ENCODE results near the gene MOSMO.

The MOSMO gene

DNA sequence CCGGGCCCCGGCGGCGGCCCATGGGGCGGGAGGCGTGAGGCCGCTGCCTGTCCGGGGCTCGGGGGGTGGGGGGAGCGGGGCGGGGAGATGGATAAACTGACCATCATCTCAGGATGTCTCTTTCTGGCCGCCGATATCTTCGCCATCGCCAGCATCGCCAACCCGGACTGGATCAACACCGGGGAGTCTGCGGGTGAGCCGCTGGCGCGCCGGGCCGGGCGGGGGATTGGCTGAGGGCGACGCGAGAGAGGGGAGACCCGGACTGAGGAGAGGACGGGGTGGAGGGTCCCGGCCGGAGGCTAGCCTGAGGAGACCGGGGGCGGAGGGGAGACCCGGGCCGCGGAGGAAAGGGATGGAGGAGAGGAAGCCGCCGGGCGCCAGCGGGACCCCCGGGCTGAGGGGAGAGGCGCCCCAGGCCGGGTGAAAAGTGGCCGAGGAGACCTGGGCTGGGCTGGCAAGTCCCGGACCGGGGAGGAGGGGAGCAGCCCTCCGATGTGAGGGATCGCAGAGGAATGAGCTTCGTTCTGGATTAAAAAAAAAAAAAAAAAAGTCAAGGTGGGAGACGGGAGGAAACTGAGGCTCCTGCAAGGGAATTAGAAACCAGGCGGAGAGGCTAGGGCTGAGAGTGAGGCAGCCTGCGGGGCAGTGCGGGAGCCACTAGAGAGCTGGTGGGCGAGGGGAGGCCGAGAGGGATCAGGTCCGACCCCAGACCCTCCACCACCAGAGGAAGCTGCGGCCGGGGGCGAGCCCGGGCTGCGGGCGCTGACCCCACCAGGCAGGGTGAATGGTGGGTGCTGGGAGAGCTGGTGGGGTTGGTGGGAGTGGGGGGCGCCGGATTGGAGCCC lies 526 bp downstream of the MOSMO start:
- Histone ChIP-seq H3K27ac (ENCODE audit: insufficient read depth in 1 of 2, low read depth in 1 of 2, low read length in 2 of 2, poor library complexity in 1 of 2, severe bottlenecking in 2 of 2) (peak overlapping the region in 1 of 2 experiments; percentile 58), H3K36me3 (ENCODE audit: control insufficient read depth in 4 of 4, insufficient read depth in 4 of 4, low read length in 3 of 4) (no peaks in the 10 kb centered on the region), H3K9me3 (ENCODE audit: control extremely low read depth in 1 of 5, control insufficient read depth in 4 of 5, insufficient read depth in 2 of 5, low read depth in 1 of 5, low read length in 4 of 5) (no peaks in the 10 kb centered on the region), H3K27me3 (replicated peaks in 2 of 5; ENCODE audit: control insufficient read depth in 4 of 5, insufficient read depth in 5 of 5, low read length in 4 of 5) (peaks cover 0 to 2% (median 0%) of the 10 kb centered on the region in 5 experiments), H3K4me1 (ENCODE audit: control extremely low read depth in 1 of 4, control insufficient read depth in 4 of 4, insufficient read depth in 4 of 4, low read length in 3 of 4) (peaks cover 4 to 21% (median 17%) of the 10 kb centered on the region in 4 experiments), H3K4me3 (ENCODE audit: control insufficient read depth in 1 of 7, extremely low read depth in 1 of 7, insufficient read depth in 4 of 7, low read depth in 2 of 7, low read length in 6 of 7) (peak overlapping the region; percentile 77 to 86 (median 84))
- DNase-seq = peak in 2 of 3 donors; percentile 24 to 46
- 0% methylated on average over 47 of the region's 65 CpGs for WGBS (ENCODE audit: insufficient coverage)
- POLR2A ChIA-PET = interaction anchor here (1.3 kb wide), 1 partner anchor 180 kb away, joined by 5 read pairs; no protein-coding TSS in a partner anchor
- CTCF ChIA-PET = interaction anchor here (1.0 to 13.7 kb wide), 8 partner anchors 9 to 70 kb away, joined by 3 to 181 read pairs (median 5); no protein-coding TSS in a partner anchor

DNA sequence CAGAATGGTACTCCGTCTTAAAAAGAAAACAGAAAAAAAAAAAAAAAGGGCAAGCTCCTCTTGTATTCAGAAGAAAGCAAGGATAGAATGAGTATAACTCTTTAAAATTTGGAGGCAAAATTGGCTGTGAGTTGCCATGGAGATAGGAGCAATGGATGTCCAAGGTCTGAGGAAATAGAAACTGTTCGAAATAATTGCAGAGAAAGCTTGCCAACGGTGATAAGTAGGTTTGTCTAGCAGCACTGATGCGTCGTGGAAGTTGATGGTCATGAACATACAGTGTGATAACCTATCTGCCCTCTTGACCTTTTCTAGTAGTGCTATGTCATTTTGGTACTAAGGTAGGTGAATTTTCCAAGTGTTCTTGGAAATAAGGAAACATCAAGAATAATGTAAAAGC lies 3.0 kb downstream of the MOSMO start:
- ChIA-PET POLR2A (no interaction called here), CTCF (interaction anchor here (3.6 kb wide), 1 partner anchor 178 kb away, joined by 9 read pairs; no protein-coding TSS in a partner anchor)
- Histone ChIP-seq H3K36me3 (ENCODE audit: control insufficient read depth in 4 of 4, insufficient read depth in 4 of 4, low read length in 3 of 4) (no peaks in the 10 kb centered on the region), H3K27me3 (replicated peaks in 2 of 5; ENCODE audit: control insufficient read depth in 4 of 5, insufficient read depth in 5 of 5, low read length in 4 of 5) (no peaks in the 10 kb centered on the region), H3K27ac (ENCODE audit: insufficient read depth in 1 of 2, low read depth in 1 of 2, low read length in 2 of 2, poor library complexity in 1 of 2, severe bottlenecking in 2 of 2) (no peak overlapping the region), H3K4me1 (ENCODE audit: control extremely low read depth in 1 of 4, control insufficient read depth in 4 of 4, insufficient read depth in 4 of 4, low read length in 3 of 4) (peaks cover 4 to 23% (median 18%) of the 10 kb centered on the region in 4 experiments), H3K4me3 (ENCODE audit: control insufficient read depth in 1 of 7, extremely low read depth in 1 of 7, insufficient read depth in 4 of 7, low read depth in 2 of 7, low read length in 6 of 7) (no peak overlapping the region), H3K9me3 (ENCODE audit: control extremely low read depth in 1 of 5, control insufficient read depth in 4 of 5, insufficient read depth in 2 of 5, low read depth in 1 of 5, low read length in 4 of 5) (no peaks in the 10 kb centered on the region)
- 89% methylated on average over 2 of the region's 5 CpGs for WGBS (ENCODE audit: insufficient coverage)
- DNase-seq = no peak

DNA sequence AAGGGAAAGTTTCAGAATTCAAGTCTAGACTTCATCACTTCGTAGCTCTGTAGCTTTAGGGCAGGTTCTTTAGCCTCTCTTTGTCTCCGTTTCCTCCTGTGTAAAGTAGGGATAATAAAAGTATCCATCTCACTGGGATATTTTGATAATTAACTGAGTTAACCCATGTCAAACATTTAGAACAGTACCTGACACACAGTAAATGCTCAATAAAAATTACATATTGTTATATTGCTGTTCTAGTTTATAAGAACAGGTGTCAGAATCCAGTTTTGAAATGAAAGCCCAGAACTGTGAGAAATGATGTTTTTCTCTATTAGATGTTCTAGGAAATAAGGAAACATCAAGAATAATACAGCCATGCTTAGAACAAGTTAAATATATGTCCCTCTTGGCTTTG lies 4.3 kb downstream of the MOSMO start:
- Histone ChIP-seq H3K27me3 (replicated peaks in 2 of 5; ENCODE audit: control insufficient read depth in 4 of 5, insufficient read depth in 5 of 5, low read length in 4 of 5) (no peaks in the 10 kb centered on the region), H3K27ac (ENCODE audit: insufficient read depth in 1 of 2, low read depth in 1 of 2, low read length in 2 of 2, poor library complexity in 1 of 2, severe bottlenecking in 2 of 2) (no peak overlapping the region), H3K9me3 (ENCODE audit: control extremely low read depth in 1 of 5, control insufficient read depth in 4 of 5, insufficient read depth in 2 of 5, low read depth in 1 of 5, low read length in 4 of 5) (no peaks in the 10 kb centered on the region), H3K36me3 (ENCODE audit: control insufficient read depth in 4 of 4, insufficient read depth in 4 of 4, low read length in 3 of 4) (no peaks in the 10 kb centered on the region), H3K4me1 (ENCODE audit: control extremely low read depth in 1 of 4, control insufficient read depth in 4 of 4, insufficient read depth in 4 of 4, low read length in 3 of 4) (peaks cover 0 to 16% (median 12%) of the 10 kb centered on the region in 4 experiments), H3K4me3 (ENCODE audit: control insufficient read depth in 1 of 7, extremely low read depth in 1 of 7, insufficient read depth in 4 of 7, low read depth in 2 of 7, low read length in 6 of 7) (no peak overlapping the region)
- no peak for DNase-seq
- ChIA-PET CTCF (interaction anchor here (1.2 to 3.6 kb wide), 3 partner anchors 10 to 177 kb away, joined by 6 to 9 read pairs (median 7); no protein-coding TSS in a partner anchor), POLR2A (no interaction called here)
- no CpG with 5 or more reads among the region's 2 CpGs for WGBS (ENCODE audit: insufficient coverage)

DNA sequence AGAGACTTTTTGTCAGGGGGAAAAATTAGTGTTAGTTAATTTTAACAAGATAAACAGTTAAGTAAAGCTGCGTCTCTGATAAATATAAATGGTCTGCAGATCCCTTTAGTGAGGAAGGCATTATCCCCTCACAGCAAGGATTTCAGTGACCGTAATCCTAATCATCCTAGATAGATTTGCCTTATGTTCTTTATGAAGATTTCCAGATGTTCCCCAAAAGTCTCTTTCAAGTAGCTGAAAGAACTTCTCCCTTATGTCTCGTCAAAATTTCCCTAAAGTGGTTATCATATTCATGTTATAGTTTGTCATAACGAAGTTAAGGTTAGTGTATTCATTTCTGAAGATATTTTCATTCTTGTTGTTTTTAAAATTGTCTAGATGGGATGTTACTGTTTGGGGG lies 5.6 kb downstream of the MOSMO start:
- Histone ChIP-seq H3K27me3 (replicated peaks in 2 of 5; ENCODE audit: control insufficient read depth in 4 of 5, insufficient read depth in 5 of 5, low read length in 4 of 5) (no peaks in the 10 kb centered on the region), H3K36me3 (ENCODE audit: control insufficient read depth in 4 of 4, insufficient read depth in 4 of 4, low read length in 3 of 4) (no peaks in the 10 kb centered on the region), H3K9me3 (ENCODE audit: control extremely low read depth in 1 of 5, control insufficient read depth in 4 of 5, insufficient read depth in 2 of 5, low read depth in 1 of 5, low read length in 4 of 5) (no peaks in the 10 kb centered on the region), H3K4me1 (ENCODE audit: control extremely low read depth in 1 of 4, control insufficient read depth in 4 of 4, insufficient read depth in 4 of 4, low read length in 3 of 4) (peaks cover 0 to 13% (median 9%) of the 10 kb centered on the region in 4 experiments), H3K27ac (ENCODE audit: insufficient read depth in 1 of 2, low read depth in 1 of 2, low read length in 2 of 2, poor library complexity in 1 of 2, severe bottlenecking in 2 of 2) (no peak overlapping the region), H3K4me3 (ENCODE audit: control insufficient read depth in 1 of 7, extremely low read depth in 1 of 7, insufficient read depth in 4 of 7, low read depth in 2 of 7, low read length in 6 of 7) (no peak overlapping the region)
- DNase-seq = no peak
- ChIA-PET POLR2A (no interaction called here), CTCF (interaction anchor here (3.6 kb wide), 1 partner anchor 175 kb away, joined by 9 read pairs; no protein-coding TSS in a partner anchor)
- WGBS (ENCODE audit: insufficient coverage) = 100% methylated on average over 2 of the region's 4 CpGs

DNA sequence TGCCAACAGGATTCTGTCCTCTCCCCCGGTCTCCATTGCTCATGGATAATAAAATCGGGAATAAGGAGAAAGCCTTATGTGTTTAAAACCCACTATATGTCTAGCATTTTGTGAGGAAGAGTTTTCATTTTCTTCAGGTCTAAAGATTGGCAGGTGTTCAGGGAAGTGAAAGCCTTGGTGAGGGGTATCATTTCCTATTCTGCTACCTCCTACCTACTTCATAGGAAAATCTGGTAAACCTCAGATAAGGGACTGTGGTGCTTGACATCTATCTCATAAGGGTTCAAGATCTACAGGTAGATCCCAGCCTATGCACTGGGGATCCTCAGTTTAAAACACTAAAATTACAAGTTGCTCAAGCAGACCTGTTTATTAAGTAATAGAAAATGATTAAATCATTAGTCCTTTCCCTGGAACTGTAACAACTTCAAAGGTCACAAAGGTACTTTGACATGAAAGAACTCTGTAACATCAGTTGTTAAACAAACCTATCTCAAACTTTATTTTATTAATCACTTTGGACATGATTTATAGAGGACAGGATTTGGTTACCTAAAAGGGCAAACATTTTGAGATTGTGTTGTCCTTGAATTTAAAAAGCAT lies 6.5 kb downstream of the MOSMO start:
- Histone ChIP-seq H3K4me3 (ENCODE audit: control insufficient read depth in 1 of 7, extremely low read depth in 1 of 7, insufficient read depth in 4 of 7, low read depth in 2 of 7, low read length in 6 of 7) (no peak overlapping the region), H3K9me3 (ENCODE audit: control extremely low read depth in 1 of 5, control insufficient read depth in 4 of 5, insufficient read depth in 2 of 5, low read depth in 1 of 5, low read length in 4 of 5) (no peaks in the 10 kb centered on the region), H3K27me3 (replicated peaks in 2 of 5; ENCODE audit: control insufficient read depth in 4 of 5, insufficient read depth in 5 of 5, low read length in 4 of 5) (no peaks in the 10 kb centered on the region), H3K27ac (ENCODE audit: insufficient read depth in 1 of 2, low read depth in 1 of 2, low read length in 2 of 2, poor library complexity in 1 of 2, severe bottlenecking in 2 of 2) (no peak overlapping the region), H3K4me1 (ENCODE audit: control extremely low read depth in 1 of 4, control insufficient read depth in 4 of 4, insufficient read depth in 4 of 4, low read length in 3 of 4) (peaks cover 0 to 7% (median 2%) of the 10 kb centered on the region in 4 experiments), H3K36me3 (ENCODE audit: control insufficient read depth in 4 of 4, insufficient read depth in 4 of 4, low read length in 3 of 4) (no peaks in the 10 kb centered on the region)
- DNase-seq = no peak
- POLR2A ChIA-PET = no interaction called here
- 90% methylated on average over 2 of the region's 2 CpGs for WGBS (ENCODE audit: insufficient coverage)
- CTCF ChIA-PET = interaction anchor here (1.1 kb wide), 1 partner anchor 63 kb away, joined by 6 read pairs; no protein-coding TSS in a partner anchor

DNA sequence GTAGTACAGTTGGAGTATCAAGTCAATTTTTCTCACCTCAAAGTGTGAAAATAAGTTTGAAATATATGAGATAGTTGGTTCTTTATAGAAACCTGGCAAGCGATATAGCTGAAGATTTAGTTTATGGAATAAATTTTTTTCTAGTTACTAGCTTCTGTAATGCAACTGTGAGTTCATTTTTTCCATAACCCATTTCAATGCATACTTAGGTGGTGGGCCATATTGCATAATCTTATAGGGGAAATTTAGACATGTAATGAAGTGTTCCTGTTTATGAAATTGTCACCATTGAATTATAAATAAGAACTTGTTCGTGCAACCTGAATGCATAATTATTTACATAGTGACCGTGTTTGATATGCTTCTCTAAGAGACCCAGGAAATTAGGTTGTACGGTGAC lies 9.0 kb downstream of the MOSMO start:
- no peaks in the 10 kb centered on the region for H3K36me3 ChIP-seq (ENCODE audit: control insufficient read depth in 4 of 4, insufficient read depth in 4 of 4, low read length in 3 of 4)
- peaks cover 0 to 5% (median 1%) of the 10 kb centered on the region in 4 experiments for H3K4me1 ChIP-seq (ENCODE audit: control extremely low read depth in 1 of 4, control insufficient read depth in 4 of 4, insufficient read depth in 4 of 4, low read length in 3 of 4)
- no peak for DNase-seq
- no peak overlapping the region for H3K4me3 ChIP-seq (ENCODE audit: control insufficient read depth in 1 of 7, extremely low read depth in 1 of 7, insufficient read depth in 4 of 7, low read depth in 2 of 7, low read length in 6 of 7)
- ChIA-PET POLR2A (no interaction called here), CTCF (interaction anchor here (0.6 to 1.7 kb wide), 5 partner anchors 13 to 231 kb away, joined by 3 to 7 read pairs (median 6); no protein-coding TSS in a partner anchor)
- no peaks in the 10 kb centered on the region for H3K27me3 ChIP-seq (replicated peaks in 2 of 5; ENCODE audit: control insufficient read depth in 4 of 5, insufficient read depth in 5 of 5, low read length in 4 of 5)
- H3K27ac ChIP-seq (ENCODE audit: insufficient read depth in 1 of 2, low read depth in 1 of 2, low read length in 2 of 2, poor library complexity in 1 of 2, severe bottlenecking in 2 of 2) = no peak overlapping the region
- 100% methylated on average over 1 of the region's 4 CpGs for WGBS (ENCODE audit: insufficient coverage)
- no peaks in the 10 kb centered on the region for H3K9me3 ChIP-seq (ENCODE audit: control extremely low read depth in 1 of 5, control insufficient read depth in 4 of 5, insufficient read depth in 2 of 5, low read depth in 1 of 5, low read length in 4 of 5)

DNA sequence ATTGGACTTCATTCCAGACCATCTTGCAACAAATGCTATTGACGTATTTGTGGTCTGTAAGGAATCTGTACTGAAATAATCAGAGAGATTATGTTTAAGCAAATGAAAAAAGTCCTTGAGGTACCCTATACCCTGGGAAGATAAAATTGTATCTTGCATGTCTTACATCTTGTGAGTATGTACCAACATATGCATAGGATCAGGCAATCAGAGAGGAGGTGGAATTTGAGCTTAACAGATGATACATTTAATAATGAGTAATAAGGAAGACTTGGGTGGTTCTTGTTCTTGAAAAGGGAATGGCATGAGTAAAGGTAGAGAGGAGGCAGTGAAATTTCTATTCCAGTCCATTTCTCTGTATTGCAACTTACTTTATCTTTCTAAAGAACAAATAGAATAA lies 10.6 kb downstream of the MOSMO start:
- CTCF ChIA-PET = no interaction called here
- DNase-seq = no peak
- POLR2A ChIA-PET = no interaction called here

More for the DNA sequence above, 10.6 kb downstream of the MOSMO start:
- H3K36me3 ChIP-seq (ENCODE audit: control insufficient read depth in 4 of 4, insufficient read depth in 4 of 4, low read length in 3 of 4) = no peaks in the 10 kb centered on the region
- no peak overlapping the region for H3K27ac ChIP-seq (ENCODE audit: insufficient read depth in 1 of 2, low read depth in 1 of 2, low read length in 2 of 2, poor library complexity in 1 of 2, severe bottlenecking in 2 of 2)
- 83% methylated on average over 1 of the region's 1 CpG for WGBS (ENCODE audit: insufficient coverage)
- H3K4me3 ChIP-seq (ENCODE audit: control insufficient read depth in 1 of 7, extremely low read depth in 1 of 7, insufficient read depth in 4 of 7, low read depth in 2 of 7, low read length in 6 of 7) = no peak overlapping the region
- peaks cover 0 to 5% (median 1%) of the 10 kb centered on the region in 4 experiments for H3K4me1 ChIP-seq (ENCODE audit: control extremely low read depth in 1 of 4, control insufficient read depth in 4 of 4, insufficient read depth in 4 of 4, low read length in 3 of 4)
- H3K27me3 ChIP-seq (replicated peaks in 2 of 5; ENCODE audit: control insufficient read depth in 4 of 5, insufficient read depth in 5 of 5, low read length in 4 of 5) = no peaks in the 10 kb centered on the region
- no peaks in the 10 kb centered on the region for H3K9me3 ChIP-seq (ENCODE audit: control extremely low read depth in 1 of 5, control insufficient read depth in 4 of 5, insufficient read depth in 2 of 5, low read depth in 1 of 5, low read length in 4 of 5)

All from common myeloid progenitor, CD34-positive (primary cell).